Measurements from ENCODE around the gene DVL2. TPM values are rescaled to one million over a fixed set of nuclear protein-coding genes. Genes with fewer than 3 reads are reported as not detected.

DVL2 gene
- total RNA-seq, 1 experiment from 2014 or later: 41.3 TPM

DNA sequence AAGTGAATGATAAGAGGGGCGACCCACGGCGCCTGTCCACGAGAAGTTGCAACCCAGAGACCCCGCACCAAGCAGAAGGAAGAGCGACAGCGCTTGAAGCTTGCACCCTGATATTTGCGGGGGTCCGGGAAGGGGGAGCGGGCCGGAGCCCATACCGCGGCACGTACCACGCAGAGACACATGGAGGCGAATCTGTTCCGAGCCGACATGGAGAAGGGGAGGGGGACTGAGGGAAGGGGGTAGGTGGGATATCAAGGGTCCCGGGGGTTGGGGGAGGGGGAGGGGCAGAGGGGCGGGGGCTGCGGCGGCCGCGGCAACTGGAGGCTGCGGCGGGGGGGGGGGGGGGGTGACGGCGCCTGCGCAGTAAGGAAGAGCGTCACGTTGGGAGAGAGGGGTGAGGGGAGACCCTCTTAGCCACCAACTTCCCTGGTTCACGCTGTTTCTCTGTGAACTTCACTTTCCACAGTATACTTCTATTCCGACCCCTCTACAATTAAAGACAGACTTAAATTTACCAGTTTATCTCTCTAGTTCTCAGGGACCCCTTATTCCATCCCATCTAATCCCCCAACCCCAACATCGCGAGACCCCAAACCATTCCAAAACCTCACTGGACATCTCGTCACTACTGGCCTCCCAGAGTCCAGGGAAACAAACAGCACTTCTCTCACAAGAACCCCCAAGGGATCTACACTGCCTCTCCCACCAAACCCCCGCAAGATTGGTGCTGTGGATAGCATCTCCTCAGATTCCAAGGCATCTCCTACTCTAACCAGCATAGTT, 22.6 kb downstream of the DVL2 start:
- Mint-ChIP-seq H3K4me3 (ENCODE audit: unreplicated experiment) (no peak overlapping the region), H3K27me3 (ENCODE audit: insufficient read depth, unreplicated experiment) (no peaks in the 10 kb centered on the region), H3K4me1 (ENCODE audit: low read depth, unreplicated experiment) (no peaks in the 10 kb centered on the region), H3K9me3 (ENCODE audit: unreplicated experiment) (no peaks in the 10 kb centered on the region), H3K36me3 (ENCODE audit: insufficient read depth, unreplicated experiment) (peaks cover 23% of the 10 kb centered on the region), H3K27ac (ENCODE audit: unreplicated experiment) (no peak overlapping the region)
- BruUV-seq (replicated peaks): no TSS peak
- ChIA-PET POLR2A (no interaction called here), CTCF (no interaction called here)
- intact Hi-C loops (cut with micrococcal nuclease; ENCODE audit: unreplicated experiment): no loop called here
- Histone ChIP-seq H3K4me3 (ENCODE audit: low read depth, low read length) (no peak overlapping the region), H3K9me3 (no peaks in the 10 kb centered on the region), H3K4me1 (peaks cover 4% of the 10 kb centered on the region; the same call in 1 of the 2 replicates), H3K36me3 (ENCODE audit: control insufficient read depth, insufficient read depth, low read length) (no peaks in the 10 kb centered on the region), H3K27me3 (replicated peaks; ENCODE audit: control insufficient read depth, insufficient read depth, low read length) (no peaks in the 10 kb centered on the region)
- DNase-seq: no peak
- TF ChIP-seq, protein P1, sequence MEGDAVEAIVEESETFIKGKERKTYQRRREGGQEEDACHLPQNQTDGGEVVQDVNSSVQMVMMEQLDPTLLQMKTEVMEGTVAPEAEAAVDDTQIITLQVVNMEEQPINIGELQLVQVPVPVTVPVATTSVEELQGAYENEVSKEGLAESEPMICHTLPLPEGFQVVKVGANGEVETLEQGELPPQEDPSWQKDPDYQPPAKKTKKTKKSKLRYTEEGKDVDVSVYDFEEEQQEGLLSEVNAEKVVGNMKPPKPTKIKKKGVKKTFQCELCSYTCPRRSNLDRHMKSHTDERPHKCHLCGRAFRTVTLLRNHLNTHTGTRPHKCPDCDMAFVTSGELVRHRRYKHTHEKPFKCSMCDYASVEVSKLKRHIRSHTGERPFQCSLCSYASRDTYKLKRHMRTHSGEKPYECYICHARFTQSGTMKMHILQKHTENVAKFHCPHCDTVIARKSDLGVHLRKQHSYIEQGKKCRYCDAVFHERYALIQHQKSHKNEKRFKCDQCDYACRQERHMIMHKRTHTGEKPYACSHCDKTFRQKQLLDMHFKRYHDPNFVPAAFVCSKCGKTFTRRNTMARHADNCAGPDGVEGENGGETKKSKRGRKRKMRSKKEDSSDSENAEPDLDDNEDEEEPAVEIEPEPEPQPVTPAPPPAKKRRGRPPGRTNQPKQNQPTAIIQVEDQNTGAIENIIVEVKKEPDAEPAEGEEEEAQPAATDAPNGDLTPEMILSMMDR (IDR thresholded peaks at IDR 0.05; ENCODE audit: insufficient read depth in 1 of 2, low read depth in 1 of 2, low read length in 1 of 2, severe bottlenecking in 1 of 2, unreplicated experiment in 1 of 2): no peak

DNA sequence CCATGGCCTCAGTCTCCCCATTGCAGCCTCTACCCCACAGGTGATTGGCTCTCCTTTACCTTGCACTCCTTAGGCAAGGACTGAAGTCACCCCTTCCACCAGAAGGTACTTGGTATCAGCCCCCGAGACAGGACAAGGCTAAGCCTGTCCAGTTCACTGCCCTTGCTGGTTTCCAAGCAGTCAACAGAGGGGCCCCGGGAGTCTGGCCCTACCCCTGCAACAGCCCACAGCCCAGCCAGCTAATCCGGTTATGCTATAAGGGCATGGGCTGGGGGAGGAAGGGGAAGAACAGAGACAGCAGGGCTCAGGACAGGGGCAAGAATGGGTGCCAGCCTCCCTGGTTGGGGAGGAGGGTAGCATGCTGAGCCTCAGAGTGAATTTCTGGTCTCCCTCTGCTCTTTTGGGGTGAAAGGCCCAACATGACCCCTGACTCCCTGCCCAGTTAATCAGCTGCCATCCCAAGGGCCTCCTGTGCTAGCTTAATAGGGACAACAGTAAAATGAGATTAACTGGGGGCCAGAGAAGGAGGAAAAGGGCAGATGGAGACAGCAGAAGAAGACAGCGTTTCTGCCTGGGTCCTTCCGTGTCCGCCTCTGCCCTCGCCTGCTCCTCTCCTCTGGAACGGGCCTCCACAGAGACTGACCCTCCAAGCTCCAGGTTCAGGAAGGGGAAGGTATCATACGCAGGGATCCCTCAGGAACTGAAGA, 25.4 kb downstream of the DVL2 start:
- Mint-ChIP-seq H3K4me3 (ENCODE audit: unreplicated experiment) (no peak overlapping the region), H3K4me1 (ENCODE audit: low read depth, unreplicated experiment) (peaks cover 6% of the 10 kb centered on the region), H3K27me3 (ENCODE audit: insufficient read depth, unreplicated experiment) (no peaks in the 10 kb centered on the region), H3K36me3 (ENCODE audit: insufficient read depth, unreplicated experiment) (peaks cover 9% of the 10 kb centered on the region), H3K27ac (ENCODE audit: unreplicated experiment) (no peak overlapping the region), H3K9me3 (ENCODE audit: unreplicated experiment) (no peaks in the 10 kb centered on the region)
- POLR2A ChIA-PET: no interaction called here
- H3K4me3 ChIP-seq (ENCODE audit: low read depth, low read length): no peak overlapping the region
- CTCF ChIA-PET: no interaction called here
- intact Hi-C loops (cut with micrococcal nuclease; ENCODE audit: unreplicated experiment): no loop called here
- TF ChIP-seq, protein P1 (IDR thresholded peaks at IDR 0.05; ENCODE audit: insufficient read depth in 1 of 2, low read depth in 1 of 2, low read length in 1 of 2, severe bottlenecking in 1 of 2, unreplicated experiment in 1 of 2): no peak
- DNase-seq: no peak
- H3K36me3 ChIP-seq (ENCODE audit: control insufficient read depth, insufficient read depth, low read length): no peaks in the 10 kb centered on the region
- no peaks in the 10 kb centered on the region for H3K4me1 ChIP-seq
- BruUV-seq (replicated peaks): no TSS peak
- no peaks in the 10 kb centered on the region for H3K9me3 ChIP-seq
- H3K27me3 ChIP-seq (replicated peaks; ENCODE audit: control insufficient read depth, insufficient read depth, low read length): no peaks in the 10 kb centered on the region

DNA sequence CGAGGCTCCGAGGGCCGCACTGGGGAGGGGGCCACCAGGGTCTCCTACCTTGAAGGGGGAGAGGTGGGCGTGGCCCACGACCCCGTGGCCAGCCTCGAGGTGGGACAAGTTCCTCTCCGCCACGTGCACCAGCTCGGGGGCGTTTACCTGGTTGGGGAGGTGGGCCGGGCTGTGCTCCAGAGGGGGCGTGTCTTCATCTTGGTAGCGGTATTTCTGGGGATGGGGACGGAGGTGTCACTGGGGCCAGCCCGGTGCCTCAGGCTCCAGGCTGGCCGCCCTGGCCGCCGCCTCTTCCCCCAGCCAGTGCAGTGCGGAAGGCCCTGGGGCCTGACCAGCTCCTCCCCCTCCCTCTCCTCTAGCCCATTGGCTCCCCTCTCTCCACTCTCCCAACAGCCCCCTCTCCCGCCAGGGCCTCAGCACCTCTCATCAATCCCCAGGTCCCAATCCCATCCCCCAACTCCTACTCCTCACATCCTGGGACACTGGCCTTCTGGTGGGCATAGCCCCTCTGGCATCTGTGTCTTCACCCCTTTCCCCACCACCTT, 26.2 kb downstream of the DVL2 start:
- ChIA-PET CTCF (no interaction called here), POLR2A (no interaction called here)
- no peak overlapping the region for H3K27ac Mint-ChIP-seq (ENCODE audit: unreplicated experiment)
- Histone ChIP-seq H3K4me1 (no peaks in the 10 kb centered on the region), H3K27me3 (replicated peaks; ENCODE audit: control insufficient read depth, insufficient read depth, low read length) (no peaks in the 10 kb centered on the region), H3K36me3 (ENCODE audit: control insufficient read depth, insufficient read depth, low read length) (no peaks in the 10 kb centered on the region), H3K4me3 (ENCODE audit: low read depth, low read length) (no peak overlapping the region), H3K9me3 (no peaks in the 10 kb centered on the region)
- intact Hi-C loops (cut with micrococcal nuclease; ENCODE audit: unreplicated experiment): no loop called here
- H3K4me3 Mint-ChIP-seq (ENCODE audit: unreplicated experiment): no peak overlapping the region
- peaks cover 6% of the 10 kb centered on the region for H3K4me1 Mint-ChIP-seq (ENCODE audit: low read depth, unreplicated experiment)
- no peaks in the 10 kb centered on the region for H3K27me3 Mint-ChIP-seq (ENCODE audit: insufficient read depth, unreplicated experiment)
- BruUV-seq (replicated peaks): no TSS peak
- TF ChIP-seq, protein P1 (IDR thresholded peaks at IDR 0.05; ENCODE audit: insufficient read depth in 1 of 2, low read depth in 1 of 2, low read length in 1 of 2, severe bottlenecking in 1 of 2, unreplicated experiment in 1 of 2): no peak
- peaks cover 7% of the 10 kb centered on the region for H3K36me3 Mint-ChIP-seq (ENCODE audit: insufficient read depth, unreplicated experiment)
- no peaks in the 10 kb centered on the region for H3K9me3 Mint-ChIP-seq (ENCODE audit: unreplicated experiment)
- no peak for DNase-seq

Data from Caco-2 (cell line).